Measurements from ENCODE around the gene SOWAHB.

Gene SOWAHB

GRCh38 chr4:76897536-76898384 is at the start of gene SOWAHB:
Gene SOWAHB, minus strand, starts transcription at chr4:76898144. Its CDS starts 295 bp downstream, at chr4:76897849.
- DNase-seq: peak in 7 of 51 donors; percentile 0 to 39 (median 18)

GRCh38 chr4:76947369-76947768 is 49.4 kb upstream of the SOWAHB start:
- DNase-seq: peak in 2 of 51 donors; percentile 0 to 1

- peak in 19 of 51 donors; percentile 0 to 44 (median 13) for DNase-seq
Measured at GRCh38 chr4:76943790-76944189, 45.8 kb upstream of the SOWAHB start.

GRCh38 chr4:76943129-76943620 is 45.2 kb upstream of the SOWAHB start:
- no peak for DNase-seq

- DNase-seq: no peak
Measured at GRCh38 chr4:76939184-76939583, 41.2 kb upstream of the SOWAHB start.

GRCh38 chr4:76931576-76932276 is 33.8 kb upstream of the SOWAHB start:
- no peak for DNase-seq

GRCh38 chr4:76931087-76931486 is 33.1 kb upstream of the SOWAHB start:
- DNase-seq: no peak

GRCh38 chr4:76930685-76931084 is 32.7 kb upstream of the SOWAHB start:
- DNase-seq: no peak

- no peak for DNase-seq
Measured at GRCh38 chr4:76926841-76927240, 28.9 kb upstream of the SOWAHB start.

- DNase-seq: no peak
Measured at GRCh38 chr4:76923619-76924357, 25.8 kb upstream of the SOWAHB start.

GRCh38 chr4:76920715-76921114 is 22.8 kb upstream of the SOWAHB start:
- no peak for DNase-seq

GRCh38 chr4:76909711-76910110 is 11.8 kb upstream of the SOWAHB start:
- no peak for DNase-seq

- DNase-seq: no peak
Measured at GRCh38 chr4:76905521-76905920, 7.6 kb upstream of the SOWAHB start.

GRCh38 chr4:76904646-76905190 is 6.8 kb upstream of the SOWAHB start:
- no peak for DNase-seq

- DNase-seq: no peak
Measured at GRCh38 chr4:76902233-76902890, 4.4 kb upstream of the SOWAHB start.

- no peak for DNase-seq
Measured at GRCh38 chr4:76898949-76899645, 1.2 kb upstream of the SOWAHB start.

GRCh38 chr4:76898385-76898692 is 395 bp upstream of the SOWAHB start:
- DNase-seq: peak in 1 of 51 donors; percentile 13

GRCh38 chr4:76896614-76897535 is 1.1 kb downstream of the SOWAHB start:
- peak in 7 of 51 donors; percentile 3 to 44 (median 36) for DNase-seq

- DNase-seq: no peak
Measured at GRCh38 chr4:76896048-76896447, 1.9 kb downstream of the SOWAHB start.

All from hypothalamus (tissue), 51 donors.